ENCODE data around the gene MYDGF. TPM values are rescaled to one million over a fixed set of nuclear protein-coding genes. Genes with fewer than 3 reads are reported as not detected.

Gene MYDGF
- total RNA-seq, 1 experiment from 2014 or later, result 252 TPM

- H3K27me3 ChIP-seq, result no peaks in the 10 kb centered on the region
- H3K36me3 ChIP-seq, result peaks cover 18% of the 10 kb centered on the region
- H3K9me3 ChIP-seq, result no peaks in the 10 kb centered on the region
- H3K4me3 ChIP-seq, result no peak overlapping the region
- no peak for DNase-seq
Measured at GRCh38 chr19:4705413-4706131, 35.4 kb upstream of the MYDGF start.

- H3K4me3 ChIP-seq, result no peak overlapping the region
- no peaks in the 10 kb centered on the region for H3K9me3 ChIP-seq
- H3K27me3 ChIP-seq, result no peaks in the 10 kb centered on the region
- H3K36me3 ChIP-seq, result peaks cover 19% of the 10 kb centered on the region; the same call in 1 of the 2 replicates
- peak; percentile 29 for DNase-seq
Measured at GRCh38 chr19:4704317-4704673, 34.2 kb upstream of the MYDGF start.

DNA sequence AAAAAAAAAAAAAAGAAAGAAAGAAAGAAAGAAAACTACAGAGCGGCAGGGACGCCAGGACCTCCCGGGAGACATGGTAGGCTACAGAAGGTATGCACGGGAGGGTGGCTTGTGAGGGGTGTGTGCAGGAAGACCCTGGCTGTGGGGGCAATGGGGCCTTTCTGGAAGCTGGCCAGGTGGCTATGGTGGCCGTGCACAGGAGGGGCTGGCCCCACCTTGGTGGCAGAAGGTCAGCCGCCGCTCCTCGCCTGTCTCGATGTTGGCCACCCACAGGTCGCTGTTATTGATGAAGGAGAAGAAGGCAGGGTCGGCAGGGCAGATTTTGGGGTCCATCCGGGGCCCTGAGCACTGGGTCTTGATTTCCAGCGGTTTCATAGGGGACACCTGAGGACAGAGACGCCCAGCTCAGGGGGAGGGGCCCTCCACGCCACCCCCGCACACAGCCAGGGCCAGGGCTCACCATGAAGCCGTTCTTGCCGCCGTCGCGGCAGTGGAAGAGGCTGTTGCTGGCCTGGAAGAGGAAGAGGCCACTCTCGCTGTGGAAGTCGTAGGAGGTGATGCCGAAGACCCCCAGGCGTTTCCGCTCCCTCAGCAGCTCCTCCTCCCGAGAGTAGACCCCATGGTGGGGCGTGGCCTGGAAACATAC lies 33.7 kb upstream of the MYDGF start:
- H3K4me3 ChIP-seq, result no peak overlapping the region
- no peaks in the 10 kb centered on the region for H3K27me3 ChIP-seq
- no peaks in the 10 kb centered on the region for H3K9me3 ChIP-seq
- peaks cover 18% of the 10 kb centered on the region; the same call in 1 of the 2 replicates for H3K36me3 ChIP-seq
- DNase-seq, result no peak

DNA sequence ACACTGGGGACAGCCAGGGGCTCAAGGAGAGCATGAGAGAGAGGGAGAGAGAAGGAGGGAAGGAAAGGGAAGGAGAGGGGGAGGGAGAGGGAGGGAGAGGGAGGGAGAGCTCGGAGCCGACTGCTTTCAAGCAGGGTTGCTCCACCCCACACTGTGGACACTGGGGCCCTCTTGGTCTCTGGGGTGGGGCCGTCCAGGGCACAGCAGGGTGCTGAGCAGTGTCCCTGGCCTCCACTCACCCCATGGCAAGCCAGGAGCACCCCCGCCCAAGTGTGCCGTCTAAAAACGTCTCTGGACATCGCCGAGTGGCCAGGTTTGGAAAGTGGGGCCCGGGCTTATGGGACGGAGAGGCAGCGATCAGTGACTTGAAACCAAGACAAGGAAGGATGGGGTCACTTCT lies 32.6 kb upstream of the MYDGF start:
- H3K9me3 ChIP-seq, result no peaks in the 10 kb centered on the region
- H3K27me3 ChIP-seq, result no peaks in the 10 kb centered on the region
- no peak for DNase-seq
- peaks cover 8% of the 10 kb centered on the region; the same call in 1 of the 2 replicates for H3K36me3 ChIP-seq
- no peak overlapping the region for H3K4me3 ChIP-seq

DNA sequence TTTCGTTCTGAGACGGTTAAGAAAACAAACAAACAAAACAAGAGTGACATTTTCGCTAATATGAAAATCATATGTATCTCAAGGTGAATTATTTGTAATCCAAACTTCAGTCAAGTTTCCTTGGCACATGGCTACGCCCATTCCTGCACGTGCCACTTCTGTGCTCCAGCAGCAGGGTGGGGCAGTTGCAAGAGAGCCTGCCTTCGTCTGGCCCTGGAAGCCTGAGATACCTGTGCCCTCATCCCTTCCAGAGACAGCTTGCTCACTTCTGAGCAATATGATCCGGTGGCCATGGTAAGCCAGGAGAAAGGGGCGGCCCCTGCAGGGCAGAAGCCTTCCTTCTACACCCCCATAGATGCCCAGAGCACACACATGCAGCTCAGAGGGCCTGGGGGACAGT lies 31.4 kb upstream of the MYDGF start:
- no peak for DNase-seq
- Histone ChIP-seq H3K4me3 (no peak overlapping the region), H3K36me3 (peaks cover 8% of the 10 kb centered on the region; the same call in 1 of the 2 replicates), H3K9me3 (no peaks in the 10 kb centered on the region), H3K27me3 (no peaks in the 10 kb centered on the region)

DNA sequence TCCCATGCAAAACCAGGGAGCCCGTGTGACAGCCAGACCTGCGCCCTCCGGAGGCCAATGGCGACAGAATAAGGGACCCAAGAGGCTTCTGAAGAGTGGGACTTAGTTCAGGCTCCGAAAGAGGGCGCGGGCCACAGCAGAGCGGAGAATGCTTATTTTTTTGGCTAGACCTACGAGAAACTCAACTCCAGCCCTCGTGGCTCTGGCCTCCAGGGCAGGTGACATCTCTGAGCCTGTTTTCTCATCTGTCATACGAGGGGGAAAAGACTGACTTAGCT lies 30.5 kb upstream of the MYDGF start:
- no peaks in the 10 kb centered on the region for H3K27me3 ChIP-seq
- peaks cover 10% of the 10 kb centered on the region for H3K36me3 ChIP-seq
- H3K4me3 ChIP-seq, result no peak overlapping the region
- no peak for DNase-seq
- H3K9me3 ChIP-seq, result no peaks in the 10 kb centered on the region

- no peaks in the 10 kb centered on the region for H3K27me3 ChIP-seq
Measured at GRCh38 chr19:4699826-4700692, 29.9 kb upstream of the MYDGF start.

DNA sequence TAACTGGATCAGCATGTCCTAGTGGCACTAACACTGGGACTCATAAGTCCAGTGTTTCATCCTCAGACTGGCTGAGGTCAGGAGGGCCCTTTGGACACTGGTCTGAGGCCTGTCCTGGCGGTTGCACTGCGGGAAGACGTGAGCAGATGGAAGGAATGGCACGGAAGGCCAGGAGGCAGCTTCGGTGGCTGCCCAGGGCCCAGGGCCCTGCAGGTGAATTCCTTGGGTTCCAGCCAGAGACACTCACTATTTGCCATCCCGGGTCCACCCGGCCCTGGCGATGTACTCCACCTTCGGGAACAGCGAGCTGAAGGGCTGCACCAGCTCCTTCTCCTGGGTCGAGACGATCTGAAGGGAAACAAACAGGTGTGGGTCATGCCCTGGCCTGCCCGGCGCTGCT lies 27.2 kb upstream of the MYDGF start:
- Histone ChIP-seq H3K4me3 (no peak overlapping the region), H3K36me3 (peaks cover 39% of the 10 kb centered on the region), H3K27me3 (no peaks in the 10 kb centered on the region), H3K9me3 (no peaks in the 10 kb centered on the region)
- no peak for DNase-seq

More at GRCh38 chr19:4699826-4700692, 29.9 kb upstream of the MYDGF start:
- H3K36me3 ChIP-seq, result peaks cover 15% of the 10 kb centered on the region
- H3K4me3 ChIP-seq, result no peak overlapping the region
- no peak for DNase-seq
- H3K9me3 ChIP-seq, result no peaks in the 10 kb centered on the region

DNA sequence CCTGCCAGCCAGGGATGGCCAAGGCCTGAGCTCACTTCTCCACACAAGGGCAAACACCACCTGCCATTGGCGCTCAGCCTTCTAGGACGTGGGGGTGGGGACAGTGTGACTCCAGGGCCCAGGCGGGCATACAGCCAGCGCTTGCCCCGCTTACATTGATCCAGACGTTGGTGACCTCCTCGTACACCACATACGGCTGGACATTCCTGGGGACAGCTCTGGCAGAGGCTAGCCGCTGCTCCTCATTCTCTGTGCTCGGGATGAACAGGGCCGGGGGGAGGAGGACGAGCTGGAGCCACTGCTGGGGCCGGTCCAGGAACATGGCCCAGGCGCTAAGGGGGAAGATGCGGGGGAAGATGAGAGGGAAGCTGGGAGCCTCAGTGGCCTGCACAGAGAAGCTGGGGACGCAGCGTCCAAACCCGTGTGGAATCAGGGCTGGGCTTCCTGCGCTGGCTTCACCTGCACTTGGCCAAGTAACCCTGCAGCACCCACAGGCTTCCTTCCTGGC lies 25.1 kb upstream of the MYDGF start:
- H3K9me3 ChIP-seq, result no peaks in the 10 kb centered on the region
- DNase-seq, result no peak
- no peak overlapping the region for H3K4me3 ChIP-seq
- H3K36me3 ChIP-seq, result peaks cover 45% of the 10 kb centered on the region
- no peaks in the 10 kb centered on the region for H3K27me3 ChIP-seq

DNA sequence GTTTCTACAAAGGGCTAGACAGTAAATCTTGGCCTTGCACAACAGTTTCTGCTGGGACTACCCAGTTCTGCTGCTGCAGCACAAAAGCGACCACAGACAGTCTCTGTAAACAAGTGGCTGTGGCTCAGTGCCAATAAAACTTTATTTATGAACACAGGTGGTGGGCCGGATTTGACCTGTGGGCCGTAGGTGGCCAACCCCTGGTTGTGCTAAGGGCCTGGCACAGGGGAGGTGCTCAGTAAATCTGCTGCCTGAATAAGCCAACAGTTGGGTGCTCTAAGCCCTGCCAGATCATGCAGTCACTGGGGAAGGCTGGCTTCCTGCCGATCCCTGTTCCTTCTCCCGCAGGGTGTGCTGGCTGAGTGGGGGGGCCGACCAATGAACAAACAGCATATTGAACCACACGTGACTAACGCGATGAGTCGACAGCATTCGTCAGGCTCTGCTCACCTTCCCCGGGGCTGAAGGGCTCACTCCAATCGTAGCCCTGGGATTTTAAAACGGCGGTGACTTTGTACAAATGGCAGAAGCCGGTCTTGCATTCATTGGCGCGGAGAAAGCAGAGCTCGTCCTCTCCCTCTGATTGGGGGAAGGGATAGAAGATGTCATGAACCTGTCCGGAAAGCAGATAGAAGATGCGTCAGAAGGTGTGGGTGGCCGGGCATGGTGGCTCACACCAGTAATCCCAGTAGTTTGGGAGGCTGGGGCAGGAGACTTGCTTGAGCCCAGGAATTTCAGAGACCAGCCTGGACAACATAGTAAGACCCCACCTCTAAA lies 24.3 kb upstream of the MYDGF start:
- Histone ChIP-seq H3K27me3 (no peaks in the 10 kb centered on the region), H3K36me3 (peaks cover 47% of the 10 kb centered on the region), H3K4me3 (peak overlapping the region; percentile 19; the same call in 1 of the 2 replicates), H3K9me3 (no peaks in the 10 kb centered on the region)
- peak; percentile 97 for DNase-seq

DNA sequence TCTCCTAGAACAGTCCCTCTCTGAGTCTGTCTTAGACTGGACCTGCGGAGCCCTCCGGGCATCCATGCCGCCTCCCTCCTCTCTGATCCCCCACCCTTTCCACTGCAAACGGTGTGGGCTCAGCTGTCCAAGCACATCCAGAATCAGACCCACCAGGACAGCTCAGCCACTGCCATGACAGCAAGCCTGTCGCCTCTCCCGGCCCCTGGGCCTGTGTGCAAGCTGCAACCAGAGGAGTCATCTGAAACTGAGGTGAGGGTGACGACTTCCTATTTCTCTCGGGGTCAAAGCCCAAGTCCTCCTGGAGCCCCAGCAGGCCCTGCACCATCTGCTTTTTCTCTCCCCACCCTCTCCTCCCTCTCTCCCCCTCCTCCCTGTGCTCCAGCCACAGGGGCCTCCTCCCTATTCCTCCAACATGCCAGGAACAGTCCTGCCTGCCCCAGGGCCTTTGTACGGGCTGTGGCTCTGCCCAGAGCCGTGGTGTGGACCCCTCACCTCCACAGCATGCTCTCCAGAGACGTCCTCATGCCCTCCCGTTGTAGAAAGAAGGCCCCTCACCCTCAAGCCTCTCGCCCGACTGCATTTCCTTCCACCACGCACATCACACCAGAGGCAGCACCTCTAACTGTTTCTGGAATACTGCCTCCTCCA lies 23.5 kb upstream of the MYDGF start:
- Histone ChIP-seq H3K27me3 (no peaks in the 10 kb centered on the region), H3K4me3 (no peak overlapping the region), H3K36me3 (peaks cover 47% of the 10 kb centered on the region), H3K9me3 (no peaks in the 10 kb centered on the region)
- DNase-seq, result no peak

DNA sequence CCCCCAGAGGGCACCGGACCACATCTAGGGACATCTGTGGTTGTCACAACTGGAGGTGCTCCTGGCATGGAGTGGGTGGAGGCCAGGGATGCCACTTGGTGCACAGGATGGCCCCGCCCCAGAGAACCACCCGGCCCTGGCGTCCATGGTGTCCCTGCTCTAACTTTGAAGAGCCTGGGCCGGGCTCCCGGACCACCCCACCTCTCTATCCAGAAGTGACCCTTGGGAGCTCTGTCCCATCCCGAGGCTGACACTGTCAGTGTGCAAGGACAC lies 22.9 kb upstream of the MYDGF start:
- Histone ChIP-seq H3K4me3 (no peak overlapping the region), H3K27me3 (no peaks in the 10 kb centered on the region)
- no peak for DNase-seq

DNA sequence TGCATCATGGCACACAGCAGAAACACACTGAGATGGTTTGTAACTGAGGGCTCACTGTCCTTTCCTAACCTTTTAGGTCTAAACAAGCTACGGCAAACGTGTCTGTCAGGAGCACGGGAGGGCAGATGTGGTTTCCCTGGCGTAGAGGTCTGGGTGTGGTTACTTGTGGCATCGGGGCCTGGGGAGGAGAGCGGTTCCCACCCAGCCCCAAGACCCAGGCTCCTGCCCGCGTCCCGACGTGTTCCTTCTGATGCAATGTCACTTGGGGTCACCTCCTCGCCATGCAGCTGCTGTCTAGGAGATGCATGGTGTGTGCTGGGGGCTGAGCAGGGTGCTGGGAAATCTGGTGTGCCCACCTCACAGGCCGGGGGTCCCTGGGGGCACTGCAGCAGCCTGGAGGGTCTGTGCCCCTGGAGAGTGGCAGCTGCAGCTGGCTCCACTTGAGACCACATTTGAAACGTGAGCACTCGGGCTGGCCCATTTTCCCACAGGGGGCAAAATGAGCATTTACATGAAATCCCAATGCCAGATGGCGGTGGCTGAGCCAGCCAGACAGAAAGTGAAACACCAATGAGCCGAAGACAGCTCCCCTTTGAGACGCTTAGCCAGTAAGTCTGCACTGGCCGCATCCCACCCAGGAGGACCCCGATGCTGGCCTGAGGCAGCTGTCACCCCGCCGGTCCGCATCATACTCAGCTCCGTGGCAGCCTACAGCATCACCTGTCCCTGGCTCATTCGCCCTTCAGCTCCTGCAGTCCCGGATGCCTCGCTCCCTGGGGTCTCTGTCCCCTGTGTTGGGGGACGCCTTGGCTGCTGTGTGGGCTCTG lies 22.3 kb upstream of the MYDGF start:
- H3K9me3 ChIP-seq, result no peaks in the 10 kb centered on the region
- H3K36me3 ChIP-seq, result peaks cover 47% of the 10 kb centered on the region
- no peak overlapping the region for H3K4me3 ChIP-seq
- no peak for DNase-seq
- no peaks in the 10 kb centered on the region for H3K27me3 ChIP-seq

More for the DNA sequence above, 22.9 kb upstream of the MYDGF start:
- peaks cover 47% of the 10 kb centered on the region for H3K36me3 ChIP-seq
- no peaks in the 10 kb centered on the region for H3K9me3 ChIP-seq

- Histone ChIP-seq H3K9me3 (no peaks in the 10 kb centered on the region), H3K36me3 (peaks cover 47% of the 10 kb centered on the region), H3K4me3 (no peak overlapping the region), H3K27me3 (no peaks in the 10 kb centered on the region)
- DNase-seq, result no peak
Measured at GRCh38 chr19:4691373-4691772, 21.2 kb upstream of the MYDGF start.

GRCh38 chr19:4690361-4690760 lies 20.2 kb upstream of the MYDGF start:
- H3K9me3 ChIP-seq, result no peaks in the 10 kb centered on the region
- H3K27me3 ChIP-seq, result no peaks in the 10 kb centered on the region
- H3K4me3 ChIP-seq, result no peak overlapping the region
- peaks cover 43% of the 10 kb centered on the region for H3K36me3 ChIP-seq
- no peak for DNase-seq

DNA sequence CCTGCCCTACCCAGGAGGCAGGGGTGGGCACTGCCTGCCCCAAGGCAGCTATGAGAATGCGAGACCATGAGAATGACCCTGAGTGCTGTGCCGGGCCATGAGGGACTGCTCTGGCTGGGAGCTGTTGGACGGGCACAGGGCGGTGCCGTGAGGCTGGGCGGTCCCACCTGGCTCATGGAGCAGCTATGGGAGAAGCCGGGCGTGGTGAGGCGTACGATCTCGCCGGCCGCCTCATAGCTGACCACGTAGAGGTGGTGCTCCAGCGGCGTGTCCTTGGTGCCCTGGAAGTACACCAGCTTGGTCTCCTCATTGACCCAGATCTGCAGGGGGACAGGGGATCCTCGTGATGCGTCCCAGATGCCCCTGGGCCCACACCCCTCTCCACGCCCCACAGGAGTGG lies 19.3 kb upstream of the MYDGF start:
- H3K36me3 ChIP-seq, result peaks cover 34% of the 10 kb centered on the region
- H3K27me3 ChIP-seq, result no peaks in the 10 kb centered on the region
- H3K4me3 ChIP-seq, result no peak overlapping the region
- H3K9me3 ChIP-seq, result no peaks in the 10 kb centered on the region
- DNase-seq, result no peak

All from MG63 (cell line).